Measurements from ENCODE around the gene AASDHPPT.
A peak's percentile ranks its signal among the peaks of the same experiment; 100 is the strongest.

AASDHPPT gene

DNA sequence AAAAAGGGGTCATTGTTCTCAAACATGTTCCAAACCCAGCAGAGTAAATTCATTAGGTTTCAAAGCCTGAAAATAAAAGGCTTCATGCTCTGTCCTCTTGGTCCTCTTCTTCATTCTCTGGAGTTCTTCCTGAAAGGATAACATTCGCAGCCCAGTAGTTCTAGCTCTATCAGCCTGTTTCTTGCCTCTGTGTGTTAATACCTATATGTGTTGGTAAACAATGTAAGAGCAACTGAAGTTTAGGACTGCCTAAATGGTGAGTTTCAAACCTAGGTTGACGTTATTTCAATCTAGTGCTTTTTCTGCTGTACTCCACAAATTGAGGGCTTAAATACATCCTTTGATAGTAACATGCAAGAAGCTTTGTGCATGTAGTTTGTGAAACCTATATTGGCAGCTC is 9.4 kb downstream of the AASDHPPT start:
- no peak for DNase-seq

DNA sequence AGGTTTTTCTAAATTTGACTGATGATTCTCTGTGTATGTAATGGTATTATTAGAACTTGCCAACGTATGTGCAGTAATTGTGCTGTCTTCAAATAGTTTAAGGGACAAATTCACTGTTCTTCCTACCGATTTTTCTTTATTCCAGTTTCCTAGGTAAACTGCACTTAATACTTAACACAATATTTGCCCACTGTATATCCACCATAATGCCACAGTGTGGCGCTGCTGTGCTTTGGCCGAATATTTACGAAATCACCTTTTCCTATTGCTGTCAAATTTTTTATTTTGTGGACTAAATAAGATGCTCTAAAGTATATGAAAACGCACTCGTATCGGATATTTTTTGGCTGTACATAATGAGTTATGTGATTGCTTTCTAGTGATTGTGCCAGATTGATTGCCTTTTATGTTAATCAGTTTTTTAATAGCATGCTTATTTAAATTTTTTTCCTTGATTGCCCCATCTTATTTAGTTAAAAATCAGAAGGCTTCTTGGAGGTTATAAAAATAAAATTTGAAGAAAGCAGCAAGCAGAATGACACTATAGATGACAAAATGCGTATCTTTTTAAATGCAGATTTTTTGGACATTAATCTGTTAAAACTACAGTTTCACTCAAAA is 10.5 kb downstream of the AASDHPPT start:
- peak; percentile 53 for DNase-seq

DNA sequence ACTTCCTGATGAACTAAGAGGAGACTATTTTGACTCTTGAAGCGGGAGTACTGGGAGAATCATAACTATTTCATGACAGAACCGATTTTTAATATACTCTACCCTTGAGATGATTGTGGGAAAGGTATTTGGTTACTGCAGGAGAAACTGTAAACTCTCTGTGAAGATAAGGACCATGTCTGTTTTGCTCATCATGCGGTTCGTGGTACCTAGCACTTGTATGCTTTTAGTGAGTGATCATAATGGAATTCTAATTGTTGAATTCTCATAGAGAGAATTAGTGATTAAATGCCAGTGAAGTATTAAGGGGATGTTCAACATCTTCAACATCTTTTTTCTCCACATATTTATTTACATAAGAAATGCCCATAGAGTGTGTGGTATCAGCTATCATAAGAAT is 11.4 kb downstream of the AASDHPPT start:
- peak; percentile 48 for DNase-seq

DNA sequence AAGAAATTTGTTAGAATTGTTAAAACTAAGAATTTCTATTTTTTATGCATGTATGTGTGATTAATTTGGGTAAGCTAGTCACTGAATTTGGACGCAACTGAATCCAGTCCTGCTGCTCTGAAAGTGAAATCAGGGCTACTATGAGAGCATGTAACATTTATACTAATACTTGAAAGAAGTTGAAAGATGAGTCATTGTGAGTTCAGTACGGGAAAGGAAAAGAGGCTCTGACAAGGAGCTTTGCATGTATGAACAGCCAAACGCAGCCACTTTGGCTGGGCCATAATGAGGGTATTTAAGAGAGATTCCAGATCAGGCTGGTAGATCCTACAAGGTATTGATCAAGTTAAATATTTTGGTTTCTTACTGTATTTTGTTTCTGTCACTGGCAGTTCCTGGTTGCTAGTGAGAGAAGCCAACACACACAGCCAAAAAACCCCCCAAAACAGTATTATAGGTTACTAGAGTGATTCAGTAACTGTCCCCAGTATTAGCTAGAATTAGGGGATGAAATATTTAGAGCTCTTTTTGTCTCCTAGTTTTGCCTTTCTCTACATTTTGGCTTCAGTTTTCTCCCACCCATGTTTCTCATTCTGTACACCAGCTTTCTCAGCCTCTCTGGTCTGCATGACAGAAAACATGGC is 14.1 kb downstream of the AASDHPPT start:
- peak; percentile 51 for DNase-seq

DNA sequence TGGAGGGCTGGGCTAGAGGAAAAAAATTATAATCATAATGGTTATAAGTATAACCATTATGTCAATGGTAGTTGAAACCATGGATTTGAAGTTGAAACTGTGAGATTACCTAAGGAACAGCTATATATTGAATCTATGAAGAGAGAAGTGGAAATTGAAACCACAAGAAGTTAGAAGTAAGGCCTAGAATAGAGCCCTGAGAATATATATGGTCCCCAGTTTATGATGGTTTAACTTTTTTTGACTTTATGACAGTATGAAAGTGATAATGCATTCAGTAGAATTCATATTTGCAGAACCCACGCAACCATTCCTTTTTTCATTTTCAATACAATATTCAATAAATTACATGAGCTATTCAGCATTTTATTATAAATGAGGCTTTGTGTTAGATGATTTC is 15.0 kb downstream of the AASDHPPT start:
- no peak for DNase-seq

DNA sequence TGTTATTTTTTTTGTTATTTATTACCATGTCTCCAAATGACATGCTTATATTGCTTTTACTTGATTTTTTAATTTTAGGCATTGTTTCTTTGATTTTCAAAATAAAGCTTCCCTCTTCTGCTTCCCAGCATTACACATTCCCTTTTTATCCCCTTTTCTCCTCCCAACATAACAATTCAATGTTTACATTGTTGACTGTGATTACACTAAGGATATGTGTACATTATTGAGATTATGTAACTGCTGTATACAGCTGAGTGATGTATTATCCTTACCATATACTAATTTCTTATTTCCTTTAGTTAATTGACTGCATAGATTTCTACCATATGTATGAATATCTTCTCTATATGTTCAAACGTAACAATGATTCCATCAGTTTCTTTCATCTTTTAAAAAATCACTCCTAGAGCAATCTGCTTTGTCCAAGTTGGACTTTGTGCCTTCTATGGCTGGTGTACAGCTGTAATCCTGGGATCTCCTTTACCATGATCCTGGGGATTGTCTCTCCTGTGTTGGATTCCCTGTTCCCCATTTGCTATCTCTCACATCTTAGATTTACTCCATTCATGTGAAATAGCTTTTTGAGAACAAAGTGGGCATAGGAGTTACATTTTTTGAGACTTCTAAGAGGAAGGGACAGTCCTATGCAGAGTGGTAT is 21.6 kb downstream of the AASDHPPT start:
- DNase-seq = no peak

DNA sequence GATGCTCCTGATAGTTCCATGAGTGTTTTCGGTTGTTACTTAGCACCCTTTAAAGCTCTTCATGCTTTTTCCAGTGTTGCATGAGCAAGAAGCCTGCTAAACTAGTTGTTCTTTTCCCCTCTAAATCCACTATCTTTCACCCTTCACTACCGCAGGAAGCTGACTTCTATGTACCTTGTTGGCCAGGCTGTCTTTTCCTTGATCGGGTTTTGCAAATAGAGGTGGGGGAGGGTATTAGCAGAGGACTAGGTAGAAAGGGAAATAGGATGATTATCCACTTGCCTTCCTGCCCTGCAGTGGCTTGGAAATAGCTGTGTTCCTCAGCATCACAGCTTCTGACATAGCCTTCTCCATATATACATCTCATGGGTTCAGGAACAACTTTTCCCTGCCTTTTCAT is 23.9 kb downstream of the AASDHPPT start:
- DNase-seq = no peak

DNA sequence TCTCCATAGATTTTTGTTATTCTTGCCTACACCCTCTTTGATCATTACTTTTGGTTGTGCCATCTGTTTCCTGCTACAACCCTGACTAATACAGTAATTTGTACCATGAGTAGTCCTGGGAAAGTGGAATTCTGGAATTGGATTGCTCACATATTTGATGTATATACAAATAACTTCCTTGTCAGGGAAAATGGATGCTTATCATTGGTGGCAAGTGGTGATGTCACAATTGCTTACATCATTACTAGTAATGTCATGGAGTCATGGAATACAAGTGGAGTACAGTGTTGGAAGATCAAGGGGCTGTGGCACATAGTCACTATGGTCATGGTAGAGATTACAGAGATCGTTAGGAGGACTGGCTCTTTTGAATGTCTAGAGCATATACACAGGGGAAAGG is 24.4 kb downstream of the AASDHPPT start:
- DNase-seq = peak; percentile 75

DNA sequence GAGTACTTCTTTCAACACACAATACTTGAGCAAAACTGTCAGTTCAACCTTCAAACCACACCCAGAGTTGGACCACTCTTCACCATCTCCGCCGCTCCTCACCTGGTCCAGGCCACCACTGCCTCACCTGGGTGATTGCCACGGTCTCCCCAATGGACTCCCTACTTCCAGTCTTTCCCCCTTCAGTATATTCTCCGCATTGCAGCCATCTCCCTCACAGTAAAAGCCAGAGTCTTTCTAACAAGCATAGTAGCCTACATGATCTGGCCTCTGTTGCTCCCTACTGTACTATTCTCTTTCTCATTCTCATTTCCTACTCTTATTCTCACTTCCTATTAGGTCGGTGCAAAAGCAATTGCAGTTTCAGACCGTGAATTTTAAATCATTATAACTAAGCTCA is 28.5 kb downstream of the AASDHPPT start:
- no peak for DNase-seq

DNA sequence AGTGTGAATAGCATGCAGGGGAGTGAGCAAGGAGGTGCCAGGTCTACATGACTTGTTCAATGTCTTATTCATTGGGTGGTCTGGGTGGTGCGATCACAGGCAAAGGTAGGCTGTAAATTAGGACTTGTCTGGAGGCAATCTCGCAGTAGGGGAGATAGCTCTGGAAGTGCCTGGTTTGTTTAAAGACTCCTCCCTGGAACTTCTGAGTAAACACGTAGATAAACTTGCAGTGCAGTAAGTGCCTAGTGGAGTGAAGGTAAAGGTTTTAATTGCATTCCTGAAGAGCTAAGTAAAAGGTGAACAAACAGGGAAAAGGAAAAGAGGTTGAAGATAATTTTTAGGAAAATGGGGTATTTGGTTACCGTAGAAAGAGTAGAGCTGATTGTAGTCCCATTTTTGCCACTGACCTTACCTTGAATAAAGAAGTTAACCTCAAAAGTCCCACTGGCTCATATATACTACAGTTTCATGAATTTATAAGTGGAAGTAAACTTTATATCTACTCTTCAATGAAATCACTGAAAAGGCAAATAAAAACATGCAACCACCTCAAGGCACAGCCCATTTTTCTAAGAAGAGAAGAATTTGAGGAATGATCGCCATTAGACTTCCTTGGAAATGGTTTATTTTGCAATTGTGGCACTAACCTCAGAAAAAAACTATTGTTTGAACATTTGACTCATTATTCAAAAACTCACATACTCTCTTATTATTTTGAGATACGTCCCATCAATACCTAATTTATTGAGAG is 44.3 kb downstream of the AASDHPPT start:
- DNase-seq = no peak

DNA sequence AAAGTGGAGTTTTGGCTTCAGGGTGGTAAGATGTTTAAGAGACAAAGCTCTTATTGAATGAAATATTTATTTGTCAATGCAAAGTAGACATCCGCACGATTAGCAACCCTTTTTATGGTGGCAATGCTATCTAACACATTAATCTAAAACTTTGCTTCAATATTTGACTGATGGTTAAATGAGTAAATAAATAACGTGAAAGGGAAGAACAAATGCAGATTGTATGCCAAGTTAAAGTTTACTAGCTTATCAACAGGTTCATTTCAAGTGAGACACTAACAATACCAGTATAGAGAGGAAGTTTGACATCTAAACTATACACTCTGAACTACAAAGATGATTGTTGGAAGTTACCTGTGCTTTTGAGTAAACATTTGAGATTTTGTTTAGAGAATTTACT is 50.1 kb downstream of the AASDHPPT start:
- DNase-seq = no peak

DNA sequence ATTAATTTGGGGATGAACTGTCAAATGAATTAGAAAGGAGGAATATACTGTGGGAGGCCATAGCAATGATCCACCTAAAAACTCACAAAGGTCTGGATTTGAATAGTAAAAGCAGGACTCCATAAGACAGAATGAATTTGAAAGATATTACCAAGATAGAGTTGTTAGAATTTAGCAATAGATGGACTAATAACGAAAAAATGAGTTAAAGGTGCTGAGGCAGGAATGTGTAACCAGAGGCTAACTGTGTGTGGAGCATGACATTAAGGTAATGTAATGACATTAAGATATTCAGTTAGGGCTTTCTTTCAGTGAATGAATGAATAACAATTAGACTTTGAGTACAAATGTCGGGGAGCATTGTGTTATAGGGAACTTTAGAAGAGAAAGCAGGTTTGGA is 51.3 kb downstream of the AASDHPPT start:
- DNase-seq = no peak

DNA sequence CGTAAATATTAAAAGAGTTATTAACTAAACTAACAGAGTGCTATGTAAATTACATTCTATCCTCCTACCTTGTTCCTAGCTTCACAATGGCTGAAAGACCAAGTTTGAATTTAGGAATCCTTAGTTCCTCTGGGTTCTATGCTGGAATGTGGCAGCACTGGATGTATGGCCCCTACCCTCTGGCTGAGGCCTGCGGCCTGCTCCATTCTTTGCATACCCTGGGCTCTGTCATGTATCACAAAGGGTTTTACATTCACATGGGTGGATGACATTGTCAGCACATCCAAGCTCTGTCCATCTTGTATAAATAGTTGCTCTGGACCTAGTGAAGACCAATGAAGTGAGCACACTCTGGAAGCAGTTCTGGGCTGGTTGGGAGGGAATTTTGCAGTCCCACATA is 54.5 kb downstream of the AASDHPPT start:
- no peak for DNase-seq

DNA sequence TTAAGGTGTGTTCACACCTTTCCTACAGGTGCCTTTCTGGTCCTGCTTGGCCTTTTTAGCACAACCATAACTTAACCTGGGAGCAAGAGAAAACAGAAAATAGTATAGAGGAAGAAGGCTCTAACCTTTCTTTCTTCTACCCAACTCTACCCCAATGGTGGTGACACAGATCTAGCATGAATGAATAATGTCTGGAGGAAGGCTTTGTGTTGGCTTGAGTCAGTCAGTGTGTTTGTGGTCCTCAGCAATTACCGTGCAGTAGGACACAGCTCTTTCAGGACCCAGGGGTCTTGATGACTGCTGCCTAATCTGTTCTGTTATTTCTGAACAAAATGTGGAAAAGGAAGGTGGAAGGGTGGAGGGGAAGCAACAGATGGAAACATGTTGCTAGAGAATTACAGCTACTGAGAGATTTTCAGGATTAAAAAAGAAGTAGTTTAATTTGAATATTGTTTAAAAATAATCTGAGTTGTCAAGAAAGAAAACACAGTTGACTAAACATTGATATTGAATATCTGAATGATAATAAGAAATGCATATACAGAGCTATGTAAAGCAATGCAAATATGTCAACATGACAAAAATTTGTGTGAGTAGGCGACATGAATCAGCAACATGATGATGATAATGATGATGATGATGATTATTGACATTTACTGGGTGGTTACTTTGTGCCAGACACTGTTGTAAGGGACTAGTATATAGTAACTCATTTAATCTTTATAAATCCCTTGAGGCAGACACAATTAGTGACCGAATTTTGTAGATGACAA is 55.3 kb downstream of the AASDHPPT start:
- no peak for DNase-seq

DNA sequence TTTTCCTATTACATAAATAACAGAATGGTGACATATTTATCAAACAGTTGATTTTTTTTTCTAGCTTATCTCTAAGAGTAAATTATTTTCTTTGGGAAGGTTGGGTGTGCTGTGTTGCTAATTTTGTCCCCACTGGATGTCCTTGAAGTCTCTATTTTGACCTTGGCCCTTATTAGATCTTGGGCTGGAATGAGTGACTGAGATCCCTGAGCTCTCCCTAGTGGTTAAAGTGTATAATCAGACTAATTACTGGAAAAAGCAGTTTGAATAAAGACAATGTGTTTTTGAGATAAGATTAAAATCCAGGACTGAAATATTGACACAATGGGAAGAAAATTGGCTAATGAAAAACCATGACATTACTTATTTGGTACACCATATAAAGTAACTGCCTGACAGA is 56.1 kb downstream of the AASDHPPT start:
- DNase-seq = no peak

DNA sequence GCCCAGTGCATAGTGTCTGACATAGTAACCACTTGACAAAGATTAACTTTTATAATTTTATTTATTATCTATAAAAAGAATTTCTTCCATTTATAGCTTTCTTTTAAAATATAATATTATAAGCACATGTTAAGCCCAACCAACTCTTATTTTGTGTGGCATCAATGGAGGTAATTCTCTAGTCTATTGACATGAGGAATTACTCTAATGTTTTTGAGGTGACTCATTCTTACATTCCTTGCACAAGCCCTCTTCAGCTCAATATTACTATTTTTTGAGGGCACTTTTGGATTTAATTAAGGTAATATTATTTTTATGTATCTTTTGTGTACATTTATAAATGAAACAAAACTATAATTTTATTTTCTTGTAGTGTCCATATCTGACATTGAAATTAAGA is 59.6 kb downstream of the AASDHPPT start:
- peak; percentile 47 for DNase-seq

DNA sequence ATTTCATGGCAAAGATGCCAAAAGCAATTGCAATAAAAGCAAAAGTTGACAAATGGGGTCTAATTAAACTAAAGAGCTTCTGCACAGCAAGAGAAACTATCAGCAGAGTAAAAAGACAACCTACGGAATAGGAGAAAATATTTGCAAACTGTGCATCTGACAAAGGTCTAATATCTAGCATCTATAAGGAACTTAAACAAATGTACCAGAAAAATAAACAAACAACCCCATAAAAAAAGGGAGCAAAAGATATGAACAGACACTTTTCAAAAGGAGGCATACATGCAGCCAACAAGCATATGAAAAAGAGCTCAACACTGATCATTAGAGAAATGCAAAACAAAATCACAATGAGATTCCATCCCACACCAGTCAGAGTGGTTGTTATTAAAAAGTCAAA is 60.3 kb downstream of the AASDHPPT start:
- no peak for DNase-seq
